HUES6 (cell line): ENCODE measurements around the gene CMPK1.
"Not testable (repeated sequence)": the region's sequence is repeated elsewhere in the genome, so short reads cannot be mapped to it uniquely, and the experiment has no call there.

Experiments used
- H3K27ac ChIP-seq: 2 replicates; pipeline ENCODE4 v1.7.0; 2013; ENCODE audit warnings: low read depth, mild to moderate bottlenecking, low read length, inconsistent platforms
- H3K27me3 ChIP-seq: 2 replicates; pipeline ENCODE4 v1.6.1; 2013; ENCODE audit warnings: low read length; ENCODE audit not compliant: control insufficient read depth, insufficient read depth
- H3K36me3 ChIP-seq: 2 replicates; pipeline ENCODE4 v1.6.1; 2013; ENCODE audit warnings: low read length; ENCODE audit not compliant: control insufficient read depth, insufficient read depth
- H3K4me1 ChIP-seq: 2 replicates; pipeline ENCODE4 v1.6.1; 2013; ENCODE audit warnings: low read length; ENCODE audit not compliant: control insufficient read depth, insufficient read depth
- H3K4me3 ChIP-seq: 2 replicates; pipeline ENCODE4 v1.5.1; 2013; ENCODE audit warnings: low read depth, low read length
- H3K9ac ChIP-seq: one replicate; pipeline ENCODE4 v1.6.1; 2013; ENCODE audit warnings: mild to moderate bottlenecking, low read length
- H3K9me3 ChIP-seq: 2 replicates; pipeline ENCODE4 v1.6.1; 2013; ENCODE audit warnings: low read depth, low read length; ENCODE audit not compliant: control insufficient read depth, insufficient read depth

Gene CMPK1

DNA sequence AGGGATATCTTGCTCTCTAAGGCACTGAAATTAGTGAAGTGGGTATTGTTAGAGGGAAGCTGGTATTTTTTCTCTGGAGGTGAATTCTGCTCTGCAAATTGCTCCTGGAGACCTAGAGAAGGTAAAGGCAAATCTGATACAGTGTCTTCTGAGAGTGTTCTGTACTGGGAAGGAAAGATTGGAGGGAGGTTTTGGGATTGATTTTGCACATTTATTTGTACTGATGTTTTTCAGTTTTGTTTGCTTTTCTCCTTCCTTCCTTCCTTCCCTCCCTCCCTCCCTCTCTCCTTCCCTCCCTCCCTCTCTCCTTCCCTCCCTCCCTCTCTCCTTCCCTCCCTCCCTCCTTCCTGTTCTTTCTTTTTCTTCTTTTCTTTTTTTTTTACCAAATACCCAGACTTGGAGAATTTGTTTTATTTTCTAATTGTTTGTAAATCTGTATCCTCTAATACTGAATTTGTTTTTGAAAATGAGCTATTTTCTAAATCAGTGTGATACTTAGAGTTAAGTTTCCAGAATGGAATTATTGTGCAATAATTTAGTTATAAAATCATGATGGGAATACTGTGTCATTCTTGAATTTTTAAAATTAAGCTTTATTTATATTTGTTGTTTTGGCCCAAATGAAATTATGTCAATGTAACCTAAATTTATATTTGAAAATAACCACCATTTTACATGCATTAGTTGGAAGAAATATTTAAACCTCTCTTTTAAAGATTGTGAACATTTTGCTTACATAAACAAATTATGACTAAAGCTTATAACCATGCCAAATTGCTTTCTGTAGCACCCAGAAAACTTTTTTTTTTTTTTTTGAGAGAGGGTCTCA is 4.9 kb downstream of the CMPK1 start:
- Histone ChIP-seq H3K4me1 (peaks cover 5% of the 10 kb centered on the region; the same call in 1 of the 2 replicates), H3K9ac (no peak overlapping the region), H3K27ac (no peak overlapping the region), H3K27me3 (no peaks in the 10 kb centered on the region), H3K9me3 (no peaks in the 10 kb centered on the region), H3K36me3 (no peaks in the 10 kb centered on the region), H3K4me3 (no peak overlapping the region)

DNA sequence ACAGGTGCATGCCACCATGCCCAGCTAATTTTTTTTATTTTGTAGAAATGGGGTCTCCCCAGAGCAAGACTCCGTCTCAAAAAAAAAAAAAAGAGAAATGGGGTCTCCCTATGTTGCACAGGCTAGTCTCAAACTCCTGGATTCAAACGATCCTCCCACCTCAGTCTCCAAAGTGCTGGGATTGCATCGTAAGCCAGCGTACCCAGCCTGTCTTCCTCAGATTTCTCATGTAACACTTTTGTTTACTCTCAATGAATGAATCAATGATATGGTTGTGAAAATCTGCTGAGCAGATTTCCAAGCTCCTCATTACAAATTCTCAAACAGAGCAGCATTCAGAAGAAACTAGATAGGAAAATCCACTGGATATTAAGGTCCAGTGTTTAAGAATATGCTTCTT is 6.6 kb downstream of the CMPK1 start:
- Histone ChIP-seq H3K27ac (no peak overlapping the region), H3K4me3 (no peak overlapping the region), H3K36me3 (no peaks in the 10 kb centered on the region), H3K4me1 (no peaks in the 10 kb centered on the region), H3K9me3 (no peaks in the 10 kb centered on the region), H3K27me3 (no peaks in the 10 kb centered on the region), H3K9ac (no peak overlapping the region)

DNA sequence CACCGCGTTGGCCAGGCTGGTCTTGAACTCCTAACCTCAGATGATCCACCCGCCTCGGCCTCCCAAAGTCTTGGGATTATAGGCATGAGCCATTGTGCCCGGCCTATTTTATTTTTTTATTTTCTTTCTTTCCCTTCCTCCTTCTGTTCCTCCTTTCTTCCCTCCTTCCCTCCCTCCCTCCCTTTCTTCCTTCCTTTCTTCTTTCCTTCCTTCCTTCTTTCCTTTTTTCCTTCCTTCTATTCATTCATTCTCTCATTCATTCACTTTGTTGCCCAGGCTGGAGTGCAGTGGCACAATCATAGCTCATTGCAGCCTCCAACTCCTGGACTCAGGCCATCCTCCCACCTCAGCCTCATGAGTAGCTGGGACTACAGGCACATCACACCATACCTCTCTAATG is 13.4 kb downstream of the CMPK1 start:
- not testable (repeated sequence) for H3K36me3 ChIP-seq, H3K9ac ChIP-seq

DNA sequence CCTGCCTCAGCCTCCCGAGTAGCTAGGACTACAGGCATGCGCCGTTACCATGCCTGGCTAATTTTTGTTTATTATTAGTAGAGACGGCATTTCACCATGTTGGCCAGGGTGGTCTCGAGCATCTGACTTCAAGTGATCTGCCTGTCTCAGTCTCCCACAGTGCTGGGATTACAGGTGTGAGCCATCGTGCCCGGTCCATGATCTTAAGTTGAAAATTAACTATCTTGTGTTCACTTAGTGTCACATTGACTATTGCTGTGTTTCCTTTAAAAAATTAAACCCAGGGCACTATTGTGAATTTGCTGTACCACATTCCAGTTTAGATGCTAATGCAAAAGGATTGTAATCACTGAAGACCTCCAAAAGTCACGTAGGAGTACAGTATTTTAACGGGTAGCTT is 14.1 kb downstream of the CMPK1 start:
- no peaks in the 10 kb centered on the region for H3K9me3 ChIP-seq
- no peaks in the 10 kb centered on the region for H3K4me1 ChIP-seq
- no peak overlapping the region for H3K4me3 ChIP-seq
- H3K27ac ChIP-seq = no peak overlapping the region
- no peak overlapping the region for H3K9ac ChIP-seq
- H3K36me3 ChIP-seq = no peaks in the 10 kb centered on the region
- no peaks in the 10 kb centered on the region for H3K27me3 ChIP-seq

More for the DNA sequence above, 13.4 kb downstream of the CMPK1 start:
- H3K4me3 ChIP-seq, H3K9me3 ChIP-seq, H3K4me1 ChIP-seq, H3K27me3 ChIP-seq, H3K27ac ChIP-seq: not testable (repeated sequence)

DNA sequence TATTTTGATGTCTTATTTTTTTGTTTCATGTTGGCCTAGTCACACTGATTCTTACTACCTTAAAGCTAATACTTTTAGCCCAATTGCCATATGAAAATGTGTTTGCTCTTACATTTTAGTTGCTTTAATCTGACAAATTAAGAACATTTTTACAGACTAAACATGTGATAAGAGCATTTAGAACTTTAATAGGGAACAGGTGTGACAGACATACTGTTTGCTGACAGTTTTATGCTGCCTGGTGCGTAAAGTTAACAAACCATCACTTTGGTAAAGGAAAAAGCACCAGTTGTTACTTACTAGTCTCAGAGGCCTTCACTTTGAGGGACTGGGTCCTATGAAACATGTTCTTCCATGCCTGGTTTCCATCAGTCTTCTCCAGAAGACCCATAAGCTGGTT is 14.7 kb downstream of the CMPK1 start:
- H3K4me1 ChIP-seq = no peaks in the 10 kb centered on the region
- H3K36me3 ChIP-seq = no peaks in the 10 kb centered on the region

DNA sequence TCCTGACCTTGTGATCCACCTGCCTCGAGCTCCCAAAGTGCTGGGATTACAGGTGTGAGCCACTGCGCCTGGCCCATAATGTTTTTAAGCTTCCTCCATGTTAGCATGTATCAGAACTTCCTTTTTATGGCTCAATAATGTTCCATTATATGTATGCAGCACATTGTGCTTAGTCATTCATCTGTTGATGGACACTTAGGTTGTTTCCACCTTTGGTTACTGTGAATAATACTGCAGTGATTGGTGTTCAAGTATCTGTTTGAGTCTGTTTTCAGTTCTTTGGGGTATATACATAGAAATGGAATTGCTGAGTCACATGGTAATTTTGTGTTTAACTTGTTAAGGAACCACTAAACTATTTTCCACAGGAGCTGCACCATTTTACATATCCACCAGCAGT is 17.7 kb downstream of the CMPK1 start:
- Histone ChIP-seq H3K4me1 (no peaks in the 10 kb centered on the region), H3K36me3 (no peaks in the 10 kb centered on the region), H3K4me3 (no peak overlapping the region), H3K27ac (no peak overlapping the region), H3K9me3 (no peaks in the 10 kb centered on the region), H3K9ac (no peak overlapping the region), H3K27me3 (no peaks in the 10 kb centered on the region)

More for the DNA sequence above, 14.7 kb downstream of the CMPK1 start:
- no peak overlapping the region for H3K9ac ChIP-seq
- H3K27ac ChIP-seq = no peak overlapping the region
- no peak overlapping the region for H3K4me3 ChIP-seq
- H3K27me3 ChIP-seq = no peaks in the 10 kb centered on the region
- H3K9me3 ChIP-seq = no peaks in the 10 kb centered on the region

DNA sequence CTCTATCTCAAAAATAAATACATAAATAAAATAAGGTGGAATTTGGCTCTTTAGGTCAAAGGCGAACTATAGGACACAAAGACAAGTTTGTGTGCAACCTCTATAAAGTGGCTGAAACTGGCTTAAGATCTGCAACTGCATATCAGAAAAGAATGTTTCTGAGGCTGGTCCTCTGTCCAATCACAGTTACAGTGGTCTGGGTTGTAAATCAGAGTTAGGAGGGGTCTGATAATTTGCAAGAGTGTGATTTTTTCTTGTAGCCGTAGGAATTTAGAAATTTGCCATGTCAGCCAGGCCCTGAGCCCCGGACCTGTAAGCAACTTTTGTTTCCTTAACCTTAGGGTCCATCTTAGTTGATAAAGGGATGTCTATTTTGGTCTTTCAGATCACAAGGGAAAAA is 27.8 kb downstream of the CMPK1 start:
- no peak overlapping the region for H3K4me3 ChIP-seq
- H3K9me3 ChIP-seq = no peaks in the 10 kb centered on the region
- H3K27ac ChIP-seq = no peak overlapping the region
- H3K36me3 ChIP-seq = no peaks in the 10 kb centered on the region
- H3K9ac ChIP-seq = no peak overlapping the region
- no peaks in the 10 kb centered on the region for H3K4me1 ChIP-seq
- no peaks in the 10 kb centered on the region for H3K27me3 ChIP-seq

DNA sequence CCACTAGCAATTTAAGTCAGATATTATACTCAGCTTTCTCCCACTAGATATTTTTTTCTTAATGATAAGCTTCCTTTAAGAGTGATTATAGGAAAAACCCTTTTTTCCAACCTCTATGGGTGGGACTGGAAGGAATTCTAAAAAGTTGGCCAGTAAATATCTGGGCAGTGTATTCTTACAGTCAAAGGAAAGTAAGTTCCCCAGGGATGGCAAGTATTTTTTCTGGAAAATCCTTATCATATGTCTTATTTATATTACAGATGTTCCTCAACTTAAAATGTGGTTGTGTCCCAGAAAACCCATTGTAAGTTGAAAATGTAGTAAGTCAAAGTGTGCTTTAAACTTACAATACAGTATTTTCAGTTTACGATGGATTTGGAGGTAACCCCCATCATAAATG is 29.2 kb downstream of the CMPK1 start:
- no peaks in the 10 kb centered on the region for H3K9me3 ChIP-seq
- H3K27me3 ChIP-seq = no peaks in the 10 kb centered on the region
- H3K4me1 ChIP-seq = no peaks in the 10 kb centered on the region
- H3K36me3 ChIP-seq = no peaks in the 10 kb centered on the region
- no peak overlapping the region for H3K27ac ChIP-seq
- no peak overlapping the region for H3K9ac ChIP-seq
- no peak overlapping the region for H3K4me3 ChIP-seq

DNA sequence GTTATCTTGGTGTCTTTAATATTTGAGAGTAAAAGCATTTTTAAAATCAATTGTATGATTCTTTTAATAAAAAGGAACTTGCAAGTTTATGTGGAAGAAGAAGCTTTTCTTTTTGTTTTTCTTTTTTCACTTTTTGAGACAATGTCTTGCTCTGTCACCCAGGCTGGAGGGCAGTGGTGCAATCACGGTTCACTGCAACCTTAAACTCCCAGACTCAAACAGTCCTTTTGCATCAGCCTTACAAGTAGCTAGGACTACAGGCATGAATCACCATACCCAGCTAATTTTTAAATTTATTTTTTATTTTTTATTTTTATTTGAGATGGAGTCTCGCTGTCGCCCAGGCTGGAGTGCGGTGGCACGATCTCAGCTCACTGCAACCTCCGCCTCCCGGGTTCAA is 34.1 kb downstream of the CMPK1 start:
- Histone ChIP-seq H3K27ac (no peak overlapping the region), H3K4me3 (no peak overlapping the region), H3K9me3 (no peaks in the 10 kb centered on the region), H3K36me3 (peaks cover 14% of the 10 kb centered on the region), H3K27me3 (no peaks in the 10 kb centered on the region), H3K9ac (no peak overlapping the region), H3K4me1 (no peaks in the 10 kb centered on the region)

DNA sequence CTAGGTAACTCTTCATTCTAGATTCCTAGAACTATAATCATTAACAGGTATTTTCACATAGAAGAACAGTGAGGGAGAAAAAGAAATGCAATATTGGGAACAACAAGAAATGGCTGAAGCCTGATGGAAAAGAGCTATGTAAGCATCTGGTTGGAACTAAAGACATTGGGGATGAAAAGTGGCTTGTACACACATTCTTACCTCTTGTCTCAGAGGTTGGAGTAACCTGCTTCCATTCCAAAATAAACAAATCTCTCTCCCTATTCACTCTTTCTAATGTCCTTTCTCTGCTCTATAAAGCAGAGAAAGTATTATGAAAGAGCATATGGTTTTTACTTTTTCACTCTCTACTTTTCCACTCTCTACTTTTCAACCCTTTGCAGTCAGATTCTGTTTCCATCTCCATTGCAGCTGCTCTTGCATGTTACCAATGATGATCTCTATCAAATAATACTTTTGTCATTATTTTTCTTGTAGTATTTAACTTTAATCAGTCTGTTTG is 37.5 kb downstream of the CMPK1 start:
- Histone ChIP-seq H3K9ac (no peak overlapping the region), H3K4me3 (no peak overlapping the region), H3K27ac (no peak overlapping the region), H3K36me3 (peaks cover 38% of the 10 kb centered on the region), H3K9me3 (no peaks in the 10 kb centered on the region), H3K4me1 (no peaks in the 10 kb centered on the region), H3K27me3 (no peaks in the 10 kb centered on the region)

DNA sequence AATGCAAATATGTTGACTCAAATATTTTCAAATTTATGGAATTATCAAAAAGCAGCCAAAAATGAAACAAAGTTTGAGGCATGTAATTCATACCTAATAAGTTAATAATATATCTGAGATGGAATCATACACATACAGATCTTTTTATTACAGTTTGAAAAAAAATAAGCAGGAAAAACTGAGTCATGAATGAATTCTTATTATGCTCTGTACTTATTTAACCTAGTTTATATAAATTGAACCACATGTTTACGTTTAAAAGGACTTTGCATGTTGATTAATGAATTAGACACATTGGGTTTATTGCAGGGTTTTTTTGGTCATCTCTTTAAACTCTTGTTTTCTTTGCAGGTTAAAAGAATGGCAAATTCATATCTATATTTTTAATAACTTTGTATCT is 40.9 kb downstream of the CMPK1 start:
- H3K27ac ChIP-seq = no peak overlapping the region
- no peak overlapping the region for H3K4me3 ChIP-seq
- H3K4me1 ChIP-seq = 0 out of 2 replicates have a peak, but pooled peaks cover 8% of the 10 kb centered on the region
- no peaks in the 10 kb centered on the region for H3K27me3 ChIP-seq
- H3K9ac ChIP-seq = no peak overlapping the region
- peaks cover 28% of the 10 kb centered on the region for H3K36me3 ChIP-seq
- no peaks in the 10 kb centered on the region for H3K9me3 ChIP-seq
